HepG2 (cell line): ENCODE data around the gene JMJD1C.

Experiments used
- BHLHE40 ChIP-seq: IDR thresholded peaks from 2 replicates; pipeline ENCODE4 v1.6.1; 2011; ENCODE audit warnings: low read length, improper control_type of control experiment
- CEBPB ChIP-seq: IDR thresholded peaks from 2 replicates; pipeline ENCODE4 v1.6.1; 2011; ENCODE audit warnings: low read depth, low read length, improper control_type of control experiment, borderline replicate concordance
- POLR2A ChIP-seq, 2 experiments: IDR thresholded peaks; 2 replicates each; pipeline ENCODE4 v1.6.1; 2011; ENCODE audit warnings: low read depth in 2 of 2, low read length in 2 of 2, mild to moderate bottlenecking in 1 of 2, moderate library complexity in 1 of 2; ENCODE audit not compliant: insufficient read depth in 1 of 2
- RNF2 ChIP-seq: fragments of 450-650 bp; conservative IDR thresholded peaks from 2 replicates; pipeline ENCODE4 v1.6.1; 2016; ENCODE audit warnings: low read depth
- ZNF121 ChIP-seq: sonication (generic); formaldehyde crosslinking; IDR thresholded peaks from 2 replicates; pipeline ENCODE4 v1.5.0; 2020; ENCODE audit warnings: mild to moderate bottlenecking, missing genetic modification reagents
- TF ChIP-seq, protein P1 (sequence below): IDR thresholded peaks from 2 replicates; pipeline ENCODE4 v1.6.1; 2012; ENCODE audit warnings: inconsistent platforms
- TF ChIP-seq, protein P2 (sequence below): sonication (generic); formaldehyde crosslinking; IDR thresholded peaks from 2 replicates; pipeline ENCODE4 v1.4.0; 2020; ENCODE audit warnings: missing genetic modification reagents, borderline replicate concordance
- TF ChIP-seq, protein P3 (sequence below): IDR thresholded peaks from 2 replicates; pipeline ENCODE4 v1.6.1; 2016
- TF ChIP-seq, protein P4 (sequence below): sonication (generic); formaldehyde crosslinking; IDR thresholded peaks from 2 replicates; pipeline ENCODE4 v1.5.0; 2020; ENCODE audit warnings: mild to moderate bottlenecking, missing genetic modification reagents, moderate library complexity

DNA sequence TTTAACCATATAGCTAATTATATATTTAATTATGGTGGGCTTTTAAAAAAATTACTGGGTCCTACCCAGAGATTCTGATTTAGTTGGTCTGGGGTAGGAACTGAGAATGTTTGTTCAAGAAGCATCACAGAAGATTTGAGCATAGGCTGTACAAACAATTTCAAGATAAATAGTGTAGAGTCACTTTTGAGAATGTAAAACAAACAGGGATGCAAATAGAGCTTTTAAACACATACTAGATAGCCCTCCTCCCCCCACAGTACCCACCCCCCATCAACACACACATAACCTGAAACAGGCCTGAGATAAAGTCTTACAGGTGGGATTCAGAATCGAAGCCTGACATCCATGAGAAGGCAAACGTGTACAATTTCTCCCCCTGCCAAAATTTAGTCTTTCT, 39.8 kb upstream of the JMJD1C start:
- TF ChIP-seq BHLHE40 (no peak), ZNF121 (no peak), POLR2A (IDR thresholded peaks at IDR 0.05; ENCODE audit: insufficient read depth in 1 of 2, low read depth in 2 of 2, low read length in 2 of 2) (no peak), CEBPB (no peak), RNF2 (no peak)
- TF ChIP-seq, protein P1, sequence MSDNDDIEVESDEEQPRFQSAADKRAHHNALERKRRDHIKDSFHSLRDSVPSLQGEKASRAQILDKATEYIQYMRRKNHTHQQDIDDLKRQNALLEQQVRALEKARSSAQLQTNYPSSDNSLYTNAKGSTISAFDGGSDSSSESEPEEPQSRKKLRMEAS, result no peak
- TF ChIP-seq, protein P2, sequence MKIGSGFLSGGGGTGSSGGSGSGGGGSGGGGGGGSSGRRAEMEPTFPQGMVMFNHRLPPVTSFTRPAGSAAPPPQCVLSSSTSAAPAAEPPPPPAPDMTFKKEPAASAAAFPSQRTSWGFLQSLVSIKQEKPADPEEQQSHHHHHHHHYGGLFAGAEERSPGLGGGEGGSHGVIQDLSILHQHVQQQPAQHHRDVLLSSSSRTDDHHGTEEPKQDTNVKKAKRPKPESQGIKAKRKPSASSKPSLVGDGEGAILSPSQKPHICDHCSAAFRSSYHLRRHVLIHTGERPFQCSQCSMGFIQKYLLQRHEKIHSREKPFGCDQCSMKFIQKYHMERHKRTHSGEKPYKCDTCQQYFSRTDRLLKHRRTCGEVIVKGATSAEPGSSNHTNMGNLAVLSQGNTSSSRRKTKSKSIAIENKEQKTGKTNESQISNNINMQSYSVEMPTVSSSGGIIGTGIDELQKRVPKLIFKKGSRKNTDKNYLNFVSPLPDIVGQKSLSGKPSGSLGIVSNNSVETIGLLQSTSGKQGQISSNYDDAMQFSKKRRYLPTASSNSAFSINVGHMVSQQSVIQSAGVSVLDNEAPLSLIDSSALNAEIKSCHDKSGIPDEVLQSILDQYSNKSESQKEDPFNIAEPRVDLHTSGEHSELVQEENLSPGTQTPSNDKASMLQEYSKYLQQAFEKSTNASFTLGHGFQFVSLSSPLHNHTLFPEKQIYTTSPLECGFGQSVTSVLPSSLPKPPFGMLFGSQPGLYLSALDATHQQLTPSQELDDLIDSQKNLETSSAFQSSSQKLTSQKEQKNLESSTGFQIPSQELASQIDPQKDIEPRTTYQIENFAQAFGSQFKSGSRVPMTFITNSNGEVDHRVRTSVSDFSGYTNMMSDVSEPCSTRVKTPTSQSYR (CRISPR knock-in tag), result peak; percentile 51; the same call in 1 of the 2 replicates
- TF ChIP-seq, protein P3, sequence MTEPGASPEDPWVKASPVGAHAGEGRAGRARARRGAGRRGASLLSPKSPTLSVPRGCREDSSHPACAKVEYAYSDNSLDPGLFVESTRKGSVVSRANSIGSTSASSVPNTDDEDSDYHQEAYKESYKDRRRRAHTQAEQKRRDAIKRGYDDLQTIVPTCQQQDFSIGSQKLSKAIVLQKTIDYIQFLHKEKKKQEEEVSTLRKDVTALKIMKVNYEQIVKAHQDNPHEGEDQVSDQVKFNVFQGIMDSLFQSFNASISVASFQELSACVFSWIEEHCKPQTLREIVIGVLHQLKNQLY (CRISPR knock-in tag), result no peak
- TF ChIP-seq, protein P4, sequence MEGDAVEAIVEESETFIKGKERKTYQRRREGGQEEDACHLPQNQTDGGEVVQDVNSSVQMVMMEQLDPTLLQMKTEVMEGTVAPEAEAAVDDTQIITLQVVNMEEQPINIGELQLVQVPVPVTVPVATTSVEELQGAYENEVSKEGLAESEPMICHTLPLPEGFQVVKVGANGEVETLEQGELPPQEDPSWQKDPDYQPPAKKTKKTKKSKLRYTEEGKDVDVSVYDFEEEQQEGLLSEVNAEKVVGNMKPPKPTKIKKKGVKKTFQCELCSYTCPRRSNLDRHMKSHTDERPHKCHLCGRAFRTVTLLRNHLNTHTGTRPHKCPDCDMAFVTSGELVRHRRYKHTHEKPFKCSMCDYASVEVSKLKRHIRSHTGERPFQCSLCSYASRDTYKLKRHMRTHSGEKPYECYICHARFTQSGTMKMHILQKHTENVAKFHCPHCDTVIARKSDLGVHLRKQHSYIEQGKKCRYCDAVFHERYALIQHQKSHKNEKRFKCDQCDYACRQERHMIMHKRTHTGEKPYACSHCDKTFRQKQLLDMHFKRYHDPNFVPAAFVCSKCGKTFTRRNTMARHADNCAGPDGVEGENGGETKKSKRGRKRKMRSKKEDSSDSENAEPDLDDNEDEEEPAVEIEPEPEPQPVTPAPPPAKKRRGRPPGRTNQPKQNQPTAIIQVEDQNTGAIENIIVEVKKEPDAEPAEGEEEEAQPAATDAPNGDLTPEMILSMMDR (CRISPR knock-in tag), result no peak
